HUDEP-2 (cell line): ENCODE measurements around the gene GRIK1.

Source experiments
- DNase-seq, 76 experiments: peaks; one replicate each; lab custom pipeline; 2025; ENCODE audit not compliant: unreplicated experiment in 76 of 76; lab: John Stamatoyannopoulos, UW

GRIK1 gene

DNA sequence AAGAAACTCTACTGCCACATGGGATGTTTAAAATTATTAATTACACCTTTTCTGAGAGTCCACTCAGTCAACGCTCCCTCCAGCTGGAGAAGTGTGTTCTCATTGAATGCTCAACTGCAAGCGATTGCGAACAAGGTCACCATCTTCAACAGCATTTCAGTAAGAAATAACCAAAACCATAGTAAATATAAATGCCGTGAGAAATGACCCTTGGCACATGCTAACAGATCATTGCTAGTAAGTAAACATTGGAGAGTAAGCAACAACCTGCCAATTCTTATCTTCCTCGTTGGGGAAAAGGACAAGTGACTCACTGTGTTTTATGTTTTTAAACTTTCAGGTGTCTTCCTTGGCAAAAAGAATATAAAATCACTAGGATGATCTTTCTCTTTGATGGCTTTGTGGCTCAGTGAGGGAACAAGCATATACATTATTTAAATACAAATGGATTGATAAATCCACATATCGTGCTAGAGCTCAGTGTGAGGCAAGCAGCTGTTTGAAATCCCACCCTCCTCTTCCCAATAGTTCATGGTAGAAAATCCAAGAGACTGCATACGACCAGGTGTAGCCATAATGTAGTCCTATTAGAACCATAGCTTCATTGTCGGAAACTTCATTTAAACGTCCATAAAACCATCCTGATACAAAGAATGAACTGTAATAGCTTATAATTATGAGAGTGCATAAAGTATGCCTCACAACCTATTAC lies 214.6 kb downstream of the GRIK1 start:
- no peak for DNase-seq

GRCh38 chr21:29721964-29722363 lies 217.8 kb downstream of the GRIK1 start:
- DNase-seq: no peak

- DNase-seq: no peak
Observed at GRCh38 chr21:29721221-29721620, 218.6 kb downstream of the GRIK1 start.

DNA sequence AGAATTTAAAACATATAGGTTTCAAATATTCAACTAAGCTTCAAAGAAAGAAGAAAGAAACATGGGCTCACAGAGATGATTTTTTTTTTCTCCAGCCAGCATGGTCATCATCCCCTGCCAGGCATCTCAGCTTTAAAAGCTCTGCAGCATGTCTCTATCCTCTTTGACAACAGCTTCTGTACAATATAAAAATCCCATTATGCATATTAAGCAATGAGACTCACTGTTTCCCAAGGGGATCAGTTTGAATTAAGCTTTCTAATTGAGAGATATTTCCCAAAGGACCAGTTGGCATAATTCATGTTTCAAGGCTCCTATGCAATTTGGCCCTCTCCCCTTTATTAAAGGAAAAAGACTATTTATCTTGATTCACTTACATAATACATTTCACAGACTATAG lies 220.3 kb downstream of the GRIK1 start:
- DNase-seq: no peak

DNA sequence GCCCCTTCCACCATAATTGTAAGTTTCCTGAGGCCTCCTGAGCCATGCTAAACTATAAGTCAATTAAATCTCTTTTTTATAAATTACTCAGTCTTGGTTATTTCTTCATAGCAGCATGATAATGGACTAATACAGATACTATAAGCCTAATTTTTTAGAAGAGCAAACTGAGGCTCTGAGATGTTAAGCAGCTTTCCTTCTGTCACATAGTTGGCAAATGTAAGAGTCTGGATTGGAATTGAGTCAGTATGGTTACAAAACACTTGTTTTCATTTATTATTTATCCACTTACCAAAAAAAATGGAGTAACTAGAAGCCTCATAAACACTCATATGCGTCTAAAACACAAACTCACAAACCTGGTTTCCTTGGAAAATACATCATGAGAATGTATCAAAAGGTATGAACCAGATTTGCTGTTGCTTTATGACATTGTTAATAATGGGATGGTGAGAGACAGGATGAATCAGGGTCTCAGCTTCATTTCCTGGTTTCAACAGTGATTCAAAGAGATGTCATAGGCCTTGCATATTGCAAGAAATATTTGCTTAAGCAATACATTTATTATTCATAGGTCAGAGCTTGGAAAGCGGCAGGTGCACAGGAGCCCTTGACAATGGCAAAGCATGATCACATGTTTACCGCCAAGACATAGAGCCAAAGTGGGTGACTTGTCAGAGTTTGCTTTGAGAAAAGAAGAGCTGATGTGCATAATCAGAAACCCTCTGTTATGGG lies 221.5 kb downstream of the GRIK1 start:
- DNase-seq: no peak

DNA sequence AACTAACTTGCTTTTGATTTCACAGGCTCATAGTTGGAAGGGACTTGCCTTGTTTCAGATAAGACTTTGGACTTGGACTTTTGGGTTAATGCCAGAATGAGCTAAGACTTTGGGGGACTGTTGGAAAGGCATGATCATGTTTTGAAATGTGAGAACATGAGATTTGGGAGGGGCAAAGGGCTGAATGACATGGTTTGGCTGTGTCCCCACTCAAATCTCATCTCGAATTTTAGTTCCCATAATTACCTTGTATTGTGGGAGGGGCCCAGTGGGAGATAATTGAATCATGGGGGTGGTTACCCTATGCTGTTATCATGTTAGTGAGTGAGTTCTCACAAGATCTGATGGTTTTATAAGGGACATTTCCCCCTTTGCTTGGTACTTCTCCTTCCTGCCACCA lies 222.1 kb downstream of the GRIK1 start:
- no peak for DNase-seq

- no peak for DNase-seq
Observed at GRCh38 chr21:29716753-29717152, 223.0 kb downstream of the GRIK1 start.

DNA sequence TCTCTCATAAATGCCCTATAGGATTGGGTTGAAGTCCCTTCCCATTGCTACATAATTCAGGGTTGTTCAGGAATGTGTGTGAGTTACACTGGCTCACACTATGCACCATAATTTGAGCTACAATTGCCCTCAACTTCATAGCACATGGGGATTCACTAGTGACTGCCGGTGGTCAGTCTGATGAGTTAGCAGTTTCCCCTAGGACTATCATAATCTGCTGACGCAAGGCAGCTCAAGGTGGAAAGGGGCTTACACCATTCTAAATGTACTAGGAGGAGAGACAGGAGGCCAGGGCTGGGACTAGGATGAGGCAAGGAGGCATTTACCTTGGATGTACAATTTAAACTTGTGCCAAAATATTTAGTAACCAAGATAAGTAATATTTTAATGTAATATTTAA lies 224.7 kb downstream of the GRIK1 start:
- DNase-seq: no peak

- DNase-seq: no peak
Observed at GRCh38 chr21:29712818-29713217, 227.0 kb downstream of the GRIK1 start.

GRCh38 chr21:29711236-29711635 lies 228.6 kb downstream of the GRIK1 start:
- no peak for DNase-seq

DNA sequence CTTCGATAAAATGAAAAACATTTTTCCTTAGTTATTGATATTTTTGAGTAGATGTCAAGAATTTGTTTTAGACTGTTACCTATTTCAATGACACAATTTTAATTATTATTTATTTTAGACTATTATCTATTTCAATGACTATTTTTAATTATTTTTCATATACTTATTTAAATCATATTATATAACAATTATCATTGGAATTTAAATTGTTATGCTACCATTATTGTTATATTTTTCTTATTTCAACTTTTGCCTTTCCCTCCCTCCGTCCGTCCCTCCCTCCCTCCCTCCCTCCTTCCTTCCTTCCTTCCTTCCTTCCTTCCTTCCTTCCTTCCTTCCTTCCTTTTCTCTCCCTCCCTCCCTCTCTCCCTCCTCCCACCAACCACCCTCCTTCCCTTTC lies 229.3 kb downstream of the GRIK1 start:
- no peak for DNase-seq

GRCh38 chr21:29708401-29708800 lies 231.4 kb downstream of the GRIK1 start:
- DNase-seq: no peak

DNA sequence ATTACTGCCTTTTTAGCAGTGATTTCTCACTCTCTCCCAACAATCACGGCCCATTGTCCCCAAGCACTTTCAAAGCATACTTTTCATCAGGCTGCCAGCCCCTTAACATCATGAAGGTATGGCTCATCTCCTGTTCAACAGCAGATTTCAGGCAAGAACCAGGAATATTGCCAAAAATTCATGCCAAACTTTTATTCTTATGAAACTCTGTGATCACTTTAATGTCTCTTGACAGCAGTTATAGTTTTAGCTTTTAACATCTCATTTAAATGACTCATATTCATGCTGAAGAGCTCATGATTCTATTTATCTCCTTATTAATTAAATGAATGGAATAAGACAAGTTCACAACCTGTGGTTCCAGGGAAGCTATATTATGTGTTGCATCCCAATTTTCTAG lies 235.1 kb downstream of the GRIK1 start:
- DNase-seq: no peak

DNA sequence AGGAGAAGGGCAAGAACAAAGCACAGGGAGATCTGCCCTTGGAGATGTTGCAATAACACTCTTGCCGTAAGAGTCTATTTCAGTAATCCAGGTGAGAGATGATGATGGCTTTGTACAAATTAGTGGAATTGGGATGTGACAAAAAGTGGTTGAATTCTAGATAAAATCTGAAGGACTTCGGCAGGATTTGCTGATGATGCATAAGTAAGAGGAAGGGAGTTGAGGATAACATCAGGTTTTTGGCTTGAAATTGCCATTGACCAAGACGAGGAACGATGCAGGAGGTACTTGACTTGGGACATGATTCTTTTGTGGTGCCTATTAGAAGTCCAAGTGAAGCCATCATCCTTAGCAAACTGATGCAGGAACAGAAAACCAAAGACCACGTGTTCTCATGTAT lies 238.1 kb downstream of the GRIK1 start:
- DNase-seq: no peak

- DNase-seq: no peak
Observed at GRCh38 chr21:29697555-29698193, 242.1 kb downstream of the GRIK1 start.

- DNase-seq: no peak
Observed at GRCh38 chr21:29696937-29697336, 242.9 kb downstream of the GRIK1 start.

GRCh38 chr21:29691616-29692491 lies 247.9 kb downstream of the GRIK1 start:
- no peak for DNase-seq

- DNase-seq: no peak
Observed at GRCh38 chr21:29689753-29690152, 250.0 kb downstream of the GRIK1 start.

DNA sequence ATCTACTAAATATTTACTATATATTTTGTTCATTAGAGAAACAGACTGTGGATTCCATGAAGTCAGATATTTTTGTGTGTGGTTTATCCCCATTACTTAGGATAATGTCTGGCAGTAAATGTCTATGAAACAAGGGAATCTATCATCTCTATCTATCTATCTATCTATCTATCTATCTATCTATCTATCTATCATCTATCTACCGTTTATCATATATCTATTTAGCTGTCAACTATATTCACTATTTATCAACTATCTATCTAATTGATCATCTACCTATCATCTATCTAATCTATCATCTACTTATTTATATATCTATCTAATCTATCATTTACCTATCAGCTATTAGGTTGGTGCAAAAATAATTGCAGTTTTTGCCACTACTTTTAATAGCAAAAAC lies 255.7 kb downstream of the GRIK1 start:
- DNase-seq: no peak

- no peak for DNase-seq
Observed at GRCh38 chr21:29682800-29683199, 257.0 kb downstream of the GRIK1 start.

- no peak for DNase-seq
Observed at GRCh38 chr21:29680273-29680672, 259.5 kb downstream of the GRIK1 start.
